RWPE2 (cell line): ENCODE results near the gene AP3M1.

Experiments used
- ATAC-seq: fragments of 200-7000 bp; cut with Tn5 transposase; 3 replicates; pipeline ENCODE4 v1.9.1; 2021; ENCODE audit warnings: low read depth
- DNase-seq: peaks from one replicate; pipeline ENCODE4 v3.0.0-alpha.2; 2020; ENCODE audit warnings: low spot score
- H3K27ac ChIP-seq: fragments of 450-650 bp; 2 replicates; pipeline ENCODE4 v1.5.1; 2017; ENCODE audit warnings: mild to moderate bottlenecking; ENCODE audit not compliant: poor library complexity, severe bottlenecking
- H3K27me3 ChIP-seq: fragments of 250-450 bp; sonication (Bioruptor Pico); 2 replicates; pipeline ENCODE4 v1.5.1; 2021; ENCODE audit warnings: mild to moderate bottlenecking, moderate library complexity; ENCODE audit not compliant: insufficient read depth, poor library complexity, severe bottlenecking
- H3K36me3 ChIP-seq: fragments of 250-450 bp; sonication (Bioruptor Pico); 2 replicates; pipeline ENCODE4 v1.5.1; 2020; ENCODE audit warnings: low read depth, mild to moderate bottlenecking, moderate library complexity
- H3K4me1 ChIP-seq: fragments of 250-450 bp; sonication (Bioruptor Pico); 2 replicates; pipeline ENCODE4 v1.5.1; 2021; ENCODE audit warnings: mild to moderate bottlenecking, moderate library complexity; ENCODE audit not compliant: insufficient read depth, poor library complexity, severe bottlenecking
- H3K4me3 ChIP-seq: fragments of 250-450 bp; sonication (Bioruptor Pico); 2 replicates; pipeline ENCODE4 v1.5.1; 2021; ENCODE audit warnings: mild to moderate bottlenecking, moderate library complexity; ENCODE audit not compliant: severe bottlenecking
- H3K9me3 ChIP-seq: fragments of 250-450 bp; sonication (Bioruptor Pico); 2 replicates; pipeline ENCODE4 v1.5.1; 2021; ENCODE audit warnings: mild to moderate bottlenecking, moderate library complexity; ENCODE audit not compliant: severe bottlenecking
- TF ChIP-seq, protein P1 (sequence below): fragments of 450-650 bp; IDR thresholded peaks from one replicate; pipeline ENCODE4 v1.5.1; 2017; ENCODE audit warnings: mild to moderate bottlenecking, moderate library complexity; ENCODE audit not compliant: poor library complexity, severe bottlenecking

AP3M1 gene

DNA sequence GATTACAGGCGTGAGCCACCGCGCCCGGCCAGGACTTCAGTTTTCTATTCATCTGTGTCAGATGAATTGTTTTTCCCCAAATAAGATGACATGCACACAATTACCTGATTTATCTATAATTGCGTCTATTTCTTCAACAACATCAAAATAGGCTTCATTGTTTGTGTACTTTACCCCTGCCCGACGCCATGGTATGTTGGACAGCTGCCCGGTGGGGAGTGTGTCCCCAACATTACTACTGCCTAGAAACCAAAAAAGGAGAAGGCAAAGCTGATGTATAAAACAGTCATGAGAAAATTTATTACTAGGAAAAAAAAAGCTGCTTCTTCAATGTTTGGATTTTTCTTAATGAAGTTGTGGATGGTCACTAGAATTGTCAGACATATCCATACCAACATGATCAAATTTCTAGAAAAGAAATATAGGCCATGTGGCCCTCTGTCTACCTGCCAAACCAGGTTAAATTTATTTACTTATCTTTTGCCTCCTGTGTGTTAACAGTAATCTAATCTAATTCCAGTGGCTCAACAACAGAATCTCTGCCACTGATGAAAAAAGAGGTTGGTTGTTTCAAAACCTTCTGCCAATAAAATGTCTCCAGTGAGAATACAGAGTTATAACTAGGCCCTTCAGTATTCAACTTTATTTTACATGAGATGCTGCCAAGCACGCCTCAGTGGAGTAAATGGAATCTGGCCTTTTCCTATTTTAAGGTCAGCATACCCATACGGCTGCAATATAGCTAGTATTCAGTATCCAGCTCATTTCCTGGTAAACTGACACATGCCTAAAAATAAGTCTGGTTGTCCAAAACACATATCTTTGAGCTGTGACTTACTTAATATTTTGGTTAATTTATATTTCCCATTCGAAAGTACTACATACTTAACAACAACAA is 16.5 kb downstream of the AP3M1 start:
- no peak for DNase-seq

DNA sequence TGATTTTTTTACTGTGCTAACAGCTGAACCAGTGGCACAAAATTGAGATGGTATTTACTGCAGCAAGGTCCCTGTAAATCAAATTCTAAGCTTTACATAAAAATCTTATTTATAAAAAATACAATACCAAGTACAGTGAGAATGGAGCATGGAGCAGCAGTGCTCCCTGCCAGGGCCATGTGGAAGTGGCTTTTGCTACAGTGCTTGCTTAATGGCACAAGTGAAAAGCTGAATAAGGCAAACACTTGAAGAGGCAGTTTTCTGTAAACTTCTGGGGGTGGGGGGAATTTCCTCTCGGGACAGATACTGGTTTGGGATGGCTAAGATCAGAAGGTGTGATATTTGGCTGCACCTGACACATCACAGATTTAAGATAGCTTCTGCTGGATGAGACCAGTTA is 27.5 kb downstream of the AP3M1 start:
- peaks cover 93% of the 10 kb centered on the region for H3K36me3 ChIP-seq
- no peak overlapping the region for H3K27ac ChIP-seq
- H3K27me3 ChIP-seq, result no peaks in the 10 kb centered on the region
- no peaks in the 10 kb centered on the region for H3K9me3 ChIP-seq
- no peak for DNase-seq
- no peak overlapping the region for H3K4me3 ChIP-seq
- peaks cover 11% of the 10 kb centered on the region for H3K4me1 ChIP-seq
- no peak for ATAC-seq
- TF ChIP-seq, protein P1, sequence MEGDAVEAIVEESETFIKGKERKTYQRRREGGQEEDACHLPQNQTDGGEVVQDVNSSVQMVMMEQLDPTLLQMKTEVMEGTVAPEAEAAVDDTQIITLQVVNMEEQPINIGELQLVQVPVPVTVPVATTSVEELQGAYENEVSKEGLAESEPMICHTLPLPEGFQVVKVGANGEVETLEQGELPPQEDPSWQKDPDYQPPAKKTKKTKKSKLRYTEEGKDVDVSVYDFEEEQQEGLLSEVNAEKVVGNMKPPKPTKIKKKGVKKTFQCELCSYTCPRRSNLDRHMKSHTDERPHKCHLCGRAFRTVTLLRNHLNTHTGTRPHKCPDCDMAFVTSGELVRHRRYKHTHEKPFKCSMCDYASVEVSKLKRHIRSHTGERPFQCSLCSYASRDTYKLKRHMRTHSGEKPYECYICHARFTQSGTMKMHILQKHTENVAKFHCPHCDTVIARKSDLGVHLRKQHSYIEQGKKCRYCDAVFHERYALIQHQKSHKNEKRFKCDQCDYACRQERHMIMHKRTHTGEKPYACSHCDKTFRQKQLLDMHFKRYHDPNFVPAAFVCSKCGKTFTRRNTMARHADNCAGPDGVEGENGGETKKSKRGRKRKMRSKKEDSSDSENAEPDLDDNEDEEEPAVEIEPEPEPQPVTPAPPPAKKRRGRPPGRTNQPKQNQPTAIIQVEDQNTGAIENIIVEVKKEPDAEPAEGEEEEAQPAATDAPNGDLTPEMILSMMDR, result no peak

More for the DNA sequence above, 16.5 kb downstream of the AP3M1 start:
- Histone ChIP-seq H3K4me1 (no peaks in the 10 kb centered on the region), H3K9me3 (no peaks in the 10 kb centered on the region), H3K27ac (no peak overlapping the region), H3K4me3 (no peak overlapping the region), H3K36me3 (peaks cover 89% of the 10 kb centered on the region), H3K27me3 (no peaks in the 10 kb centered on the region)
- no peak for ATAC-seq
- TF ChIP-seq, protein P1, result no peak

DNA sequence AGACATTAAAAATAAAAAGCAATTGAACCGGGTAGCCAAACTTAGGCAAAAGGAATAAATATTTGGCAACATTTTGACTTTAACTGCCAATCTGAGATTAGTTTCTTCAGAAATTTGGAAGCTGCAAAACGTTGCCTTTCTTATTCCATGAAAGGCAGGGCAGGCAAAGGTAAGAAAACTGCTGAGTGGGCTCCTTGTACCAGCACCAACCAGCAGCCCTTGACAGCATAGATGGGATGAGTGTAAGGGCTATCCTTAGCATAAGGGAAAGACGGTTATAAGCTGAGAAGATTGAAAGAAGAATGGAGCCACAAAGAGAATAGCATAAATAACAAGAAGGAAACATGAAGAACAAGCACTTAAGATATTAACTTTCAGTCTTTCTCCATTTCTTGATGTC is 28.6 kb downstream of the AP3M1 start:
- no peaks in the 10 kb centered on the region for H3K27me3 ChIP-seq
- no peak for ATAC-seq
- TF ChIP-seq, protein P1, result no peak
- H3K4me1 ChIP-seq, result peaks cover 11% of the 10 kb centered on the region
- H3K27ac ChIP-seq, result no peak overlapping the region
- no peak overlapping the region for H3K4me3 ChIP-seq
- no peak for DNase-seq
- H3K36me3 ChIP-seq, result peaks cover 88% of the 10 kb centered on the region
- no peaks in the 10 kb centered on the region for H3K9me3 ChIP-seq

DNA sequence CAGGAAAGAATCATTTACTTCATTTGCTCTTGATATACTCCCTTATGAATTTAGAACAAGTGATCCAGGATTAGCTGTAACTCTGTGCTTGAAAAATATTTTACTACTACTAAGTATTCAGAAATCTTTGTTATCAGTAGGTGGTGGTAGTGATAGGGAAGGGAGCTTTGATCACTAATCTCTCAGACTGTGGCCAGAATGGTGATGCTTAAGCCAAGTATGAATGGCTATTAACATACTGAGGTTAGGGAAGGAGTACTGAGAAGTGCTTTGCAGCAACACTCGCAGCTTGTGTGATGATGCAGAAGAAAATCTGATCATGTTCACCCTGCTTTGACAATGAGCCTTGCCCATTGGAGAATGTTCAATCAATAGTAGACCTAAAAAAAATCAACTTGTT is 29.3 kb downstream of the AP3M1 start:
- Histone ChIP-seq H3K27ac (no peak overlapping the region), H3K4me3 (no peak overlapping the region), H3K36me3 (peaks cover 89% of the 10 kb centered on the region), H3K27me3 (no peaks in the 10 kb centered on the region), H3K9me3 (no peaks in the 10 kb centered on the region), H3K4me1 (peaks cover 11% of the 10 kb centered on the region)
- DNase-seq (no peak), ATAC-seq (no peak)
- TF ChIP-seq, protein P1, result no peak

DNA sequence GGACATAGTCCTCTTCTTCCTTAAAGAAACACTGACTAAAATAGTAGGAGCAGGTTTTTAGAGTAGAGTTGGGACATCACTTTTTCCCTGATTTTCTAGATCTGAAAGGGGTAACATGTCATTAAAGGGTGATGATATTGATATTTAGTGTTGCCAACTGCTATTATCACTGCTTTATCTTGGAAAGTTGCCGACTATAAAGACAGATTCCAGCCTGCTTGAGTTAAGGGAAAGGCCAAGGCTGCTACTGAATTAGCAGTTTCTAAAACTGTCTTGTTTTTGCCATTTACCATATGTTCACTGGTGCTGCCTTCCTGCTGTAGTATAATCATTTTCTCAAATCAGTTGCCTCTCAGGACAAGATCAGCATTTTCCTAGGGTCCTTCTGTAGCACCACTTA is 29.7 kb downstream of the AP3M1 start:
- Histone ChIP-seq H3K4me1 (peaks cover 11% of the 10 kb centered on the region), H3K27me3 (no peaks in the 10 kb centered on the region), H3K27ac (no peak overlapping the region), H3K9me3 (no peaks in the 10 kb centered on the region), H3K36me3 (peaks cover 89% of the 10 kb centered on the region), H3K4me3 (no peak overlapping the region)
- TF ChIP-seq, protein P1, result no peak
- no peak for DNase-seq
- ATAC-seq, result no peak
